Endothelial cell of umbilical vein (primary cell): ENCODE data around the gene JDP2. TPM values are rescaled to one million over a fixed set of nuclear protein-coding genes. Genes with fewer than 3 reads are reported as not detected.

Experiments
- BruUV-seq: library from RNA; stranded (reverse); fragments of 400-500 nt; replicated peaks from 2 replicates; lab custom pipeline; 2021; lab: Mats Ljungman, UMichigan
- CTCF ChIA-PET: fragments of 300-600, 350-600 bp; sonication (Branson Sonifier 250); formaldehyde crosslinking; loops from one replicate; lab custom pipeline; 2021; ENCODE audit warnings: antibody characterized with exemption, inconsistent platforms; lab: Charles Lee
- POLR2A ChIA-PET: fragments of 300-600, 350-600 bp; sonication (Branson Sonifier 250); formaldehyde crosslinking; loops from one replicate; lab custom pipeline; 2021; ENCODE audit warnings: antibody characterized with exemption, inconsistent platforms; lab: Charles Lee
- DNase-seq: peaks from one replicate; pipeline ENCODE4 v3.0.0-alpha.2; 2011; ENCODE audit warnings: low read depth, low spot score
- FAIRE-seq: peaks from 2 replicates; lab custom pipeline; 2011; peaks lifted over from hg19 to GRCh38; lab: Jason Lieb, UNC
- H2AFZ ChIP-seq: 2 replicates; pipeline ENCODE4 v1.6.0; 2012; ENCODE audit warnings: low read depth, low read length, control low read depth, inconsistent platforms
- H3K27ac ChIP-seq: 2 replicates; pipeline ENCODE4 v1.5.1; 2011; ENCODE audit warnings: low read depth, mild to moderate bottlenecking, control low read depth, low read length, moderate library complexity; ENCODE audit not compliant: insufficient read depth
- H3K27me3 ChIP-seq, 2 experiments: 2 replicates each; pipeline versions ENCODE4 v1.6.0 to v1.6.1; 2011; ENCODE audit warnings: low read length in 2 of 2, mixed read lengths in 1 of 2; ENCODE audit not compliant: control insufficient read depth in 2 of 2, insufficient read depth in 2 of 2
- H3K36me3 ChIP-seq, 2 experiments: 2 replicates in 1 of 2; 3 replicates in 1 of 2; pipeline ENCODE4 v1.5.1; 2011; ENCODE audit warnings: low read length in 2 of 2, mild to moderate bottlenecking in 1 of 2, moderate library complexity in 1 of 2; ENCODE audit not compliant: control insufficient read depth in 2 of 2, insufficient read depth in 2 of 2; ENCODE audit errors: extremely low read depth in 1 of 2
- H3K4me1 ChIP-seq: 3 replicates; pipeline ENCODE4 v1.5.1; 2011; ENCODE audit warnings: mild to moderate bottlenecking, low read length; ENCODE audit not compliant: control insufficient read depth, insufficient read depth; ENCODE audit errors: extremely low read depth
- H3K4me2 ChIP-seq: 2 replicates; pipeline ENCODE4 v1.6.1; 2011; ENCODE audit warnings: low read length, control low read depth, mixed read lengths; ENCODE audit not compliant: insufficient read depth
- H3K4me3 ChIP-seq, 3 experiments: fragments of 200-600 bp in 1 of 3; sonication (generic), shearing (Covaris generic) in 1 of 3; replicated peaks in 1 of 3; 2 replicates each; pipeline ENCODE4 v1.5.1; 2011 to 2016; ENCODE audit warnings: control low read depth in 3 of 3, low read length in 3 of 3, mild to moderate bottlenecking in 2 of 3, inconsistent platforms in 1 of 3, low read depth in 1 of 3, moderate library complexity in 1 of 3; ENCODE audit not compliant: insufficient read depth in 1 of 3
- H3K79me2 ChIP-seq: 2 replicates; pipeline ENCODE4 v1.6.0; 2012; ENCODE audit warnings: low read length, inconsistent platforms; ENCODE audit not compliant: control insufficient read depth, insufficient read depth
- H3K9ac ChIP-seq: replicated peaks from 2 replicates; pipeline ENCODE3; 2011; ENCODE audit warnings: low read length, control low read depth; ENCODE audit not compliant: insufficient read depth; ENCODE audit errors: extremely low read depth
- H3K9me1 ChIP-seq: replicated peaks from 3 replicates; pipeline ENCODE4 v1.6.0; 2011; ENCODE audit warnings: mild to moderate bottlenecking, low read length; ENCODE audit not compliant: control insufficient read depth, insufficient read depth; ENCODE audit errors: extremely low read depth
- H3K9me3 ChIP-seq: replicated peaks from 2 replicates; pipeline ENCODE4 v1.5.1; 2012; ENCODE audit warnings: low read length, inconsistent platforms; ENCODE audit not compliant: control insufficient read depth, insufficient read depth
- H4K20me1 ChIP-seq: replicated peaks from 2 replicates; pipeline ENCODE3; 2011; ENCODE audit warnings: mild to moderate bottlenecking, low read length; ENCODE audit not compliant: control insufficient read depth, insufficient read depth; ENCODE audit errors: extremely low read depth
- CTCF ChIP-seq, 2 donors: IDR thresholded peaks; 1 replicate in 1 of 2; 2 replicates in 1 of 2; pipeline ENCODE4 v1.5.1; 2011; ENCODE audit warnings: low read length in 2 of 2, mild to moderate bottlenecking in 2 of 2, moderate library complexity in 2 of 2, control low read depth in 1 of 2, inconsistent platforms in 1 of 2, low read depth in 1 of 2; ENCODE audit not compliant: insufficient read depth in 1 of 2; ENCODE audit errors: extremely low read depth in 1 of 2
- EZH2 ChIP-seq: IDR thresholded peaks from 2 replicates; pipeline ENCODE4 v1.6.1; 2012; ENCODE audit warnings: borderline replicate concordance, low read depth, mild to moderate bottlenecking, moderate library complexity, low read length, inconsistent platforms; ENCODE audit not compliant: severe bottlenecking
- FOS ChIP-seq: IDR thresholded peaks from 2 replicates; pipeline ENCODE4 v1.6.1; 2011; ENCODE audit warnings: mild to moderate bottlenecking, low read length, moderate library complexity, borderline replicate concordance; ENCODE audit not compliant: insufficient read depth
- GATA2 ChIP-seq: IDR thresholded peaks from 2 replicates; pipeline ENCODE4 v1.7.0; 2011; ENCODE audit warnings: low read depth, mild to moderate bottlenecking, moderate library complexity, mixed read lengths, low read length; ENCODE audit not compliant: insufficient read length, insufficient read depth
- JUN ChIP-seq: IDR thresholded peaks from 2 replicates; pipeline ENCODE4 v1.6.1; 2011; ENCODE audit warnings: borderline replicate concordance, low read depth; ENCODE audit not compliant: insufficient read length, insufficient read depth
- MAX ChIP-seq: IDR thresholded peaks from 2 replicates; pipeline ENCODE4 v1.6.1; 2011; ENCODE audit not compliant: insufficient read depth, insufficient read length
- MYC ChIP-seq: IDR thresholded peaks from one replicate; pipeline ENCODE4 v1.6.1; 2011; ENCODE audit warnings: mild to moderate bottlenecking, low read depth, low read length
- POLR2A ChIP-seq: IDR thresholded peaks from 2 replicates; pipeline ENCODE4 v1.6.1; 2012; ENCODE audit warnings: low read depth, mild to moderate bottlenecking, control low read depth, low read length
- POLR2AphosphoS5 ChIP-seq: IDR thresholded peaks from 2 replicates; pipeline ENCODE4 v1.6.1; 2012; ENCODE audit warnings: low read depth, mild to moderate bottlenecking, control low read depth, low read length, moderate library complexity; ENCODE audit not compliant: insufficient read depth
- dilution Hi-C: fragments of 300-500 bp; cut with MboI; formaldehyde crosslinking; loops from one replicate; pipeline ENCODE4 v1.15.0; 2019; ENCODE audit warnings: low sequenced_read_pairs; ENCODE audit not compliant: extremely low pct_ligation_motif_present
- intact Hi-C: fragments of 100-400 bp; cut with micrococcal nuclease; formaldehyde crosslinking; loops from one replicate; pipeline ENCODE4 v1.10.0; 2022
- polyA plus RNA-seq, 4 experiments: library from polyadenylated mRNA; depleted of rRNA in 3 of 4; stranded (reverse) in 3 of 4; unstranded in 1 of 4; fragments of >200 nt; gene quantifications; 2 replicates each; pipeline versions ENCODE4 v1.2.1 to v1.2.3, GENCODE V29; 2011 to 2012; ENCODE audit warnings: missing spikeins in 1 of 4
- total RNA-seq: library from RNA; stranded (reverse); gene quantifications from 2 replicates; pipeline ENCODE4 v1.2.3, GENCODE V29; 2021

JDP2 gene
- total and polyA plus RNA-seq, 2 donors (not counting 3 experiments of a cell fraction or from before 2014, with no cell fraction given), result 3.2 to 10.6 TPM

- Histone ChIP-seq H3K9me3 (no peaks in the 10 kb centered on the region), H3K27ac (no peak overlapping the region), H3K4me2 (no peak overlapping the region), H2AFZ (no peak overlapping the region), H3K4me3 (no peak overlapping the region), H3K27me3 (no peaks in the 10 kb centered on the region), H3K36me3 (no peaks in the 10 kb centered on the region), H3K79me2 (no peaks in the 10 kb centered on the region), H4K20me1 (no peaks in the 10 kb centered on the region), H3K9ac (no peak overlapping the region), H3K9me1 (no peaks in the 10 kb centered on the region), H3K4me1 (no peaks in the 10 kb centered on the region)
- BruUV-seq, result no TSS peak
- FAIRE-seq, result no peak
- no peak for TF ChIP-seq GATA2
- TF ChIP-seq EZH2, result no peak
- no peak for TF ChIP-seq POLR2A
- TF ChIP-seq POLR2AphosphoS5, result no peak
- TF ChIP-seq MAX, result no peak
- no peak for TF ChIP-seq MYC
- no peak for TF ChIP-seq FOS
- no peak for TF ChIP-seq CTCF (IDR thresholded peaks at IDR 0.05; ENCODE audit: extremely low read depth in 1 of 2, insufficient read depth in 1 of 2, low read depth in 1 of 2, low read length in 2 of 2)
- TF ChIP-seq JUN, result no peak
- POLR2A ChIA-PET, result no interaction called here
- intact Hi-C loops, result no loop called here
- CTCF ChIA-PET, result interaction anchor here (0.7 to 2.8 kb wide), 3 partner anchors 10 to 62 kb away, joined by 3 to 24 read pairs (median 9); no protein-coding TSS in a partner anchor
- DNase-seq, result no peak
- dilution Hi-C loops, result no loop called here
Measured at GRCh38 chr14:75499084-75499875, 71.5 kb downstream of the JDP2 start.
